Smooth muscle cell (in vitro differentiated cells): ENCODE results near the gene LDHD. TPM values are rescaled to one million over a fixed set of nuclear protein-coding genes. Genes with fewer than 3 reads are reported as not detected.

Source experiments
- DNase-seq: peaks from one replicate; lab custom pipeline; 2025; ENCODE audit not compliant: unreplicated experiment; lab: John Stamatoyannopoulos, UW
- H2AFZ ChIP-seq: fragments of 200-600 bp; sonication (generic); 2 replicates; pipeline ENCODE4 v1.6.0; 2016; ENCODE audit warnings: antibody characterized with exemption, low read depth, mild to moderate bottlenecking
- H3F3A ChIP-seq: fragments of 200-600 bp; sonication (generic); 2 replicates; pipeline ENCODE4 v1.6.0; 2017; ENCODE audit warnings: antibody characterized with exemption, low read depth
- H3K27ac ChIP-seq: fragments of 200-600 bp; sonication (generic); 2 replicates; pipeline ENCODE4 v1.5.1; 2016; ENCODE audit warnings: low read depth, mild to moderate bottlenecking
- H3K27me3 ChIP-seq: fragments of 200-600 bp; sonication (generic); 2 replicates; pipeline ENCODE4 v1.6.1; 2016; ENCODE audit warnings: low read depth, mild to moderate bottlenecking
- H3K36me3 ChIP-seq: fragments of 200-600 bp; sonication (generic); 2 replicates; pipeline ENCODE4 v1.5.1; 2016; ENCODE audit warnings: low read depth
- H3K4me1 ChIP-seq: fragments of 200-600 bp; sonication (generic); 2 replicates; pipeline ENCODE4 v1.5.1; 2016; ENCODE audit warnings: low read depth
- H3K4me2 ChIP-seq: fragments of 200-600 bp; sonication (generic); 2 replicates; pipeline ENCODE4 v1.6.0; 2016; ENCODE audit warnings: mild to moderate bottlenecking
- H3K4me3 ChIP-seq: fragments of 200-600 bp; sonication (generic); 2 replicates; pipeline ENCODE4 v1.5.1; 2016; ENCODE audit warnings: mild to moderate bottlenecking
- H3K79me2 ChIP-seq: fragments of 200-600 bp; sonication (generic); 2 replicates; pipeline ENCODE4 v1.6.0; 2016; ENCODE audit warnings: low read depth, mild to moderate bottlenecking
- H3K9ac ChIP-seq: fragments of 200-600 bp; sonication (generic); 2 replicates; pipeline ENCODE4 v1.6.0; 2016; ENCODE audit warnings: low read depth
- H3K9me3 ChIP-seq: fragments of 200-600 bp; sonication (generic); replicated peaks from 2 replicates; pipeline ENCODE4 v1.5.1; 2016; ENCODE audit warnings: low read depth
- H4K20me1 ChIP-seq: fragments of 200-600 bp; sonication (generic); 2 replicates; pipeline ENCODE4 v1.6.0; 2016; ENCODE audit warnings: low read depth
- WGBS: methylation state at CpG from one replicate; pipeline ENCODE4 v1.1.7; 2016; ENCODE audit warnings: low lambda C conversion rate; 5-methylcytosine and 5-hydroxymethylcytosine counted together
- polyA plus RNA-seq: library from polyadenylated mRNA; unstranded; fragments of >200 nt; fragmentation: Nextera tagmentation; extraction: Ambion mirVana; gene quantifications from 2 replicates; pipeline ENCODE4 v1.2.1, GENCODE V29; 2016
- total RNA-seq: library from RNA; depleted of rRNA; stranded (reverse); fragments of >200 nt; gene quantifications from 2 replicates; pipeline ENCODE4 v1.2.3, GENCODE V29; 2014
- TF ChIP-seq, protein P1 (sequence below): fragments of 200-600 bp; sonication (generic); IDR thresholded peaks from 2 replicates; pipeline ENCODE4 v1.5.1; 2017; ENCODE audit warnings: borderline replicate concordance, mild to moderate bottlenecking, antibody characterized with exemption; ENCODE audit not compliant: insufficient read depth, poor library complexity, severe bottlenecking

The LDHD gene
- total and polyA plus RNA-seq, 2 experiments from 2014 or later: 0.85 to 1.2 TPM

DNA sequence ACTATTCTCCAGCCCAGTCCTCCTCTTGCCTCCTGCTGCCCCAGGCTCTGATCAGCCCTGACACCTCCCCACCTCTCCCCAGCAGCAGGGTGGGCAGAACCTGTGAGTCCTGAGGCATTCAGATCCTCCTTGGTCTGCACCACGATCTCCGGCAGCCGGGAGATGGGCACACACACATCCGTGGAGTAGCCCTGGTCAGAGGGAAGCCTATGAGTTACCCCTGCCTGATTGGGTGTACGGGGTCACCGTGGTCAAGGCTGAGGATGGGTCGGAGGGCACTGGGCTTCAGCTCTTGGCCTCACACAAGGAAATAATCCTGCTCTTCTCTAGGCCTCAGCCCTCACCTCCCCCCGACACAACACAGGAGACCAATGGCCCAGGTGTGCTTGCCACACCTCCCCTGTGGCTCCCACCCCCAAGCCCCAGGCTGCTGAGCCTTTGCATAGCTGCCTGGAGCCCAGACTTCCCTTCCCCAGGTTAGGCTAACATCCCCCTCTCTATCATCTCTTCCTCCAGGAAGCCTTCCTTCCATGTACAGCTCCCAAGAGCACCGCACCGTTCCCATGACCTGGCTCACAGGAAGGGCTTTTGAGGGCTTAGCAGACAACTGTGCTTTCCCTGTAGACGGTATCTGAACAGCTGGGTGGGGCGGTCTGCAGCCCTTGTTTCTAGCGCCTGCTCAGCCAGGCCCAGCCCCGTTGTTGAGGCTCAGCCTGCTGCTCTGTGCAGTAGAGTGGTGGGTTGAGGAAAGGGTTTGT is 3.7 kb downstream of the LDHD start:
- H3K27me3 ChIP-seq: no peaks in the 10 kb centered on the region
- no peaks in the 10 kb centered on the region for H3K79me2 ChIP-seq
- H3F3A ChIP-seq: peaks cover 7% of the 10 kb centered on the region
- H3K4me2 ChIP-seq: no peak overlapping the region
- H3K4me3 ChIP-seq: no peak overlapping the region
- no peak for DNase-seq
- H2AFZ ChIP-seq: no peak overlapping the region
- peaks cover 40% of the 10 kb centered on the region for H3K4me1 ChIP-seq
- H3K36me3 ChIP-seq: no peaks in the 10 kb centered on the region
- H3K9ac ChIP-seq: no peak overlapping the region
- no peak overlapping the region for H3K27ac ChIP-seq
- TF ChIP-seq, protein P1, sequence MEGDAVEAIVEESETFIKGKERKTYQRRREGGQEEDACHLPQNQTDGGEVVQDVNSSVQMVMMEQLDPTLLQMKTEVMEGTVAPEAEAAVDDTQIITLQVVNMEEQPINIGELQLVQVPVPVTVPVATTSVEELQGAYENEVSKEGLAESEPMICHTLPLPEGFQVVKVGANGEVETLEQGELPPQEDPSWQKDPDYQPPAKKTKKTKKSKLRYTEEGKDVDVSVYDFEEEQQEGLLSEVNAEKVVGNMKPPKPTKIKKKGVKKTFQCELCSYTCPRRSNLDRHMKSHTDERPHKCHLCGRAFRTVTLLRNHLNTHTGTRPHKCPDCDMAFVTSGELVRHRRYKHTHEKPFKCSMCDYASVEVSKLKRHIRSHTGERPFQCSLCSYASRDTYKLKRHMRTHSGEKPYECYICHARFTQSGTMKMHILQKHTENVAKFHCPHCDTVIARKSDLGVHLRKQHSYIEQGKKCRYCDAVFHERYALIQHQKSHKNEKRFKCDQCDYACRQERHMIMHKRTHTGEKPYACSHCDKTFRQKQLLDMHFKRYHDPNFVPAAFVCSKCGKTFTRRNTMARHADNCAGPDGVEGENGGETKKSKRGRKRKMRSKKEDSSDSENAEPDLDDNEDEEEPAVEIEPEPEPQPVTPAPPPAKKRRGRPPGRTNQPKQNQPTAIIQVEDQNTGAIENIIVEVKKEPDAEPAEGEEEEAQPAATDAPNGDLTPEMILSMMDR: no peak
- 82% methylated on average over 13 of the region's 14 CpGs for WGBS
- H4K20me1 ChIP-seq: no peaks in the 10 kb centered on the region
- no peaks in the 10 kb centered on the region for H3K9me3 ChIP-seq

DNA sequence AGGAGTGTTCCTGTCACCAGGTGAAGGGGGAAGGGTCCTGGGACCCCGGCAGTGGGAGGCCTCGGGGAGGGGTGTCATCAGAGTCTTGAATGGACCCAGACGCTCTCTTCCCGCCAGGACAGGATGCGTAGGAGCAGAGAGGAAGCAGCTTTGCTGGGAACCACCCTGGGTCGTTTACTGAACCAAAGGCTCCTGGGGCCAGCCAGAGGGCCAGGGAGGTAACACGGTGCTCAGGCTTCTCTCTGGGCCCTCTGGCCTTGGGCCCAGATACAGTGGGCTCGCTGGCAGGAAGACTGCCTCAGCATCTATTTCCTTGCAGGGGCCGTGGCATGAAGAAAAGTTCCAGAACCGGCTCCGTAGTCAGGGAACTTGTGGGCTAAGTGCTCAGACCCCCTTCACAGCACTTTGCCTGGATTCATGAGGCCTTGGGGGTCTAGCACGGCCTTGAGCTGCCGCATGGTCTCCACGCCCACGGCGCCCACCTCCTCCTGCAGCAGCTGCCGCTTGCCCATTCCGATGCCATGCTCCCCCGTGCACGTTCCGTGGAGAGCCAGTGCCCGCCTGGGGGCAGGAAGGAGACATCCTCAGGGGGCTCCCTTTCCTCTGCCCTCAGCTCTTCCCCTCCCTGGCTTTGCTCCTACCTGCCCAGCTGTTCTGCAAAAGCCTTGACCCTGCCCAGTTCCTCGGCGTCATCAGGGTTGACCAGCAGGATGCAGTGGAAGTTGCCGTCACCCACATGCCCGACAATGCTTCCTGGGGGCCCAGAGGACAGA is 4.4 kb downstream of the LDHD start:
- Histone ChIP-seq H3K4me3 (no peak overlapping the region), H3K4me2 (no peak overlapping the region), H3K27me3 (no peaks in the 10 kb centered on the region), H4K20me1 (no peaks in the 10 kb centered on the region), H3K79me2 (no peaks in the 10 kb centered on the region), H3K9me3 (no peaks in the 10 kb centered on the region), H3K9ac (no peak overlapping the region), H3F3A (peaks cover 7% of the 10 kb centered on the region), H3K36me3 (no peaks in the 10 kb centered on the region), H3K27ac (no peak overlapping the region), H3K4me1 (peaks cover 40% of the 10 kb centered on the region), H2AFZ (no peak overlapping the region)
- TF ChIP-seq, protein P1: no peak
- 89% methylated on average over 26 of the region's 26 CpGs for WGBS
- DNase-seq: no peak

DNA sequence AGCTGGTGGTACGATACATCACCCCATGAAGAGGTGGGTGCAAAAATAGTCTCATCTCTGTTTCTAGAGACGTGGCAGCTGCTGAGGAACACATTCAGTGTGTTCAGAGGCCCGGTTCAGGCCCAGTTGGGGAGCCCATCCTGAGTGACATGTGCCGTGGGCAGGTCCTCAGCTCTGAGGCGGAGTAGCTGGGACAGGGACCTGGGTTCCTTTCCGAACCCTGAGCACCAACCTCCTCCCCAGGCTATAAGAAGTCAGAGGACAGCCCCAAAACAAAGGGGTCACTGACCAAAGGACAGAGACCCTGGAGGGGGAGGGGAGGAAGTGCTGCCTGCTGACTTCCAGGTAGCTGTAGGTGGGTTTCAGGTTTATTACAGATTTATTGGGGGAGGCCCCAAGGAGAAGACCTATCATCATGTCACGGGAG is 5.1 kb downstream of the LDHD start:
- 61% methylated on average over 7 of the region's 7 CpGs for WGBS
- Histone ChIP-seq H3K4me3 (no peak overlapping the region), H3K27ac (no peak overlapping the region), H3K4me2 (no peak overlapping the region), H3K79me2 (no peaks in the 10 kb centered on the region), H3K27me3 (no peaks in the 10 kb centered on the region), H4K20me1 (no peaks in the 10 kb centered on the region), H3K4me1 (peaks cover 39% of the 10 kb centered on the region), H2AFZ (no peak overlapping the region), H3K36me3 (no peaks in the 10 kb centered on the region), H3K9me3 (no peaks in the 10 kb centered on the region), H3F3A (peaks cover 7% of the 10 kb centered on the region), H3K9ac (no peak overlapping the region)
- no peak for DNase-seq
- TF ChIP-seq, protein P1: no peak
